Right lobe of liver (tissue), 6 donors: ENCODE measurements around the gene MEF2C. TPM values are rescaled to one million over a fixed set of nuclear protein-coding genes. Genes with fewer than 3 reads are reported as not detected.

Experiments used
- ATAC-seq, 4 donors: fragments of 200-7000 bp; cut with Tn5 transposase; one replicate each; pipeline ENCODE4 v1.9.1; 2020; ENCODE audit warnings: mild to moderate bottlenecking in 4 of 4, moderate library complexity in 4 of 4
- DNase-seq, 3 donors: peaks; one replicate each; pipeline ENCODE4 v3.0.0-alpha.2; 2020
- H3K27ac ChIP-seq, 3 donors: fragments of 200-600 bp; one replicate each; pipeline ENCODE4 v1.8.0; 2022
- H3K27me3 ChIP-seq, 2 donors: fragments of 200-600 bp; one replicate each; pipeline ENCODE4 v1.8.0; 2022
- H3K36me3 ChIP-seq, 4 donors: fragments of 200-600 bp; sonication (generic) in 1 of 4; one replicate each; pipeline versions ENCODE4 v1.5.1 to v1.8.0; 2017 to 2022; ENCODE audit warnings: control low read depth in 1 of 4
- H3K4me1 ChIP-seq, 4 donors: fragments of 200-600 bp; sonication (generic) in 1 of 4; one replicate each; pipeline versions ENCODE4 v1.5.1 to v1.8.0; 2017 to 2022; ENCODE audit warnings: control low read depth in 1 of 4
- H3K4me3 ChIP-seq, 3 donors: fragments of 200-600 bp; one replicate each; pipeline ENCODE4 v1.8.0; 2022
- H3K9me3 ChIP-seq, 4 donors: fragments of 200-600 bp; sonication (generic) in 1 of 4; one replicate each; pipeline versions ENCODE4 v1.5.1 to v1.8.0; 2017 to 2022; ENCODE audit warnings: control low read depth in 1 of 4
- CTCF ChIP-seq, 4 donors: fragments of 200-600 bp in 3 of 4; fragments of 450-650 bp in 1 of 4; IDR thresholded peaks; one replicate each; pipeline versions ENCODE4 v1.5.1 to v1.8.0; 2016 to 2022; ENCODE audit warnings: antibody characterized with exemption in 4 of 4, mild to moderate bottlenecking in 2 of 4
- POLR2A ChIP-seq: fragments of 450-650 bp; IDR thresholded peaks from one replicate; pipeline ENCODE4 v1.6.1; 2017; ENCODE audit warnings: antibody characterized with exemption, mild to moderate bottlenecking
- WGBS: methylation state at CpG from one replicate; pipeline ENCODE4 v1.1.6; 2018; ENCODE audit warnings: low coverage, low lambda C conversion rate; ENCODE audit not compliant: insufficient coverage; ENCODE audit errors: missing lambda C conversion rate; 5-methylcytosine and 5-hydroxymethylcytosine counted together
- intact Hi-C, 2 donors: fragments of 100-400 bp; cut with DNase I; formaldehyde crosslinking; loops; one replicate each; pipeline versions ENCODE4 v1.11.2 to v1.14.1; 2022
- total RNA-seq, 6 experiments: library from RNA; depleted of rRNA in 2 of 6; stranded (reverse); fragments of >200 nt in 2 of 6; fragmentation: NEBNext Ultra II Directional in 3 of 6; extraction: Animal tissue kit (Norgen Biotek cat#: 25700) in 3 of 6; gene quantifications; one replicate each; pipeline versions ENCODE4 v1.1.0 to v1.2.4, GENCODE V29; 2016 to 2023
- donor health status: DM: no; HTN: yes; CAD: no.
- donor health status: DM: no; HTN: no; CAD: no.
- donor health status: DM: no; HTN: no; CAD: no.
- donor health status: DM: no; HTN: yes; CAD: no.
- donor health status: DM: no; HTN: yes; CAD: no.

MEF2C gene
- total RNA-seq, 6 experiments from 2014 or later, result 4.4 to 19.4 (median 6.4) TPM

- Histone ChIP-seq H3K27me3 (no peaks in the 10 kb centered on the region), H3K4me1 (no peaks in the 10 kb centered on the region), H3K27ac (no peak overlapping the region), H3K9me3 (no peaks in the 10 kb centered on the region), H3K4me3 (no peak overlapping the region), H3K36me3 (peaks cover 0 to 4% (median 2%) of the 10 kb centered on the region in 4 donors)
- DNase-seq, result no peak
- ATAC-seq, result peak in 1 of 4 donors; percentile 37
- 11% methylated on average over 2 of the region's 2 CpGs for WGBS
- TF ChIP-seq POLR2A, result no peak
- peak; percentile 25 to 49 (median 39) for TF ChIP-seq CTCF (IDR thresholded peaks at IDR 0.05)
- intact Hi-C loops, result no loop called here
Measured at GRCh38 chr5:88724201-88724600, 158.8 kb downstream of the MEF2C start.

- H3K4me3 ChIP-seq, result no peak overlapping the region
- intact Hi-C loops, result no loop called here
- peaks cover 0 to 4% (median 2%) of the 10 kb centered on the region in 4 donors for H3K36me3 ChIP-seq
- WGBS, result 68% methylated on average over 20 of the region's 20 CpGs
- no peaks in the 10 kb centered on the region for H3K9me3 ChIP-seq
- H3K4me1 ChIP-seq, result no peaks in the 10 kb centered on the region
- no peak overlapping the region for H3K27ac ChIP-seq
- TF ChIP-seq POLR2A (no peak), CTCF (IDR thresholded peaks at IDR 0.05) (no peak)
- no peak for DNase-seq
- no peaks in the 10 kb centered on the region for H3K27me3 ChIP-seq
- no peak for ATAC-seq
Measured at GRCh38 chr5:88722546-88723073, 160.4 kb downstream of the MEF2C start.

GRCh38 chr5:88719434-88719833 is 163.6 kb downstream of the MEF2C start:
- Histone ChIP-seq H3K9me3 (no peaks in the 10 kb centered on the region), H3K27ac (no peak overlapping the region), H3K36me3 (peaks cover 0 to 4% (median 0%) of the 10 kb centered on the region in 4 donors), H3K4me1 (no peaks in the 10 kb centered on the region), H3K4me3 (no peak overlapping the region), H3K27me3 (no peaks in the 10 kb centered on the region)
- ATAC-seq (no peak), DNase-seq (no peak)
- TF ChIP-seq CTCF (IDR thresholded peaks at IDR 0.05), result no peak
- no peak for TF ChIP-seq POLR2A
- intact Hi-C loops, result no loop called here
- WGBS, result 73% methylated on average over 3 of the region's 3 CpGs

- intact Hi-C loops, result no loop called here
- 54% methylated on average over 4 of the region's 4 CpGs for WGBS
- ATAC-seq, result no peak
Measured at GRCh38 chr5:88718736-88719135, 164.2 kb downstream of the MEF2C start.

More at GRCh38 chr5:88718736-88719135, 164.2 kb downstream of the MEF2C start:
- Histone ChIP-seq H3K36me3 (peaks cover 0 to 4% (median 0%) of the 10 kb centered on the region in 4 donors), H3K27ac (no peak overlapping the region), H3K4me3 (no peak overlapping the region), H3K27me3 (no peaks in the 10 kb centered on the region), H3K9me3 (no peaks in the 10 kb centered on the region), H3K4me1 (no peaks in the 10 kb centered on the region)
- no peak for DNase-seq
- TF ChIP-seq POLR2A, result no peak
- TF ChIP-seq CTCF (IDR thresholded peaks at IDR 0.05), result no peak
